Activated T-helper 2 cell treated with anti-CD3 and anti-CD28 coated beads, Interferon-gamma antibody, Interleukin-2, Interleukin-4, amounts not matched to agents 10 μg/mL and 5 μg/mL and 100 μg/mL, durations not matched to agents 14 hours and 24 hours and 36 hours (primary cell): Measurements from ENCODE around the gene ARHGAP32. TPM values are rescaled to one million over a fixed set of nuclear protein-coding genes. Genes with fewer than 3 reads are reported as not detected.

ENCODE experiments used
- DNase-seq: peaks from one replicate; pipeline ENCODE4 v3.0.0; 2021; ENCODE audit warnings: low spot score
- H3K27ac Mint-ChIP-seq: one replicate; pipeline ENCODE4 v1.8.0; 2021; ENCODE audit warnings: mixed read lengths
- H3K27me3 Mint-ChIP-seq: one replicate; pipeline ENCODE4 v1.8.0; 2021; ENCODE audit warnings: low read depth, mixed read lengths
- H3K36me3 Mint-ChIP-seq: one replicate; pipeline ENCODE4 v1.8.0; 2021; ENCODE audit warnings: low read depth, mixed read lengths
- H3K4me1 Mint-ChIP-seq: one replicate; pipeline ENCODE4 v1.8.0; 2021; ENCODE audit warnings: low read depth, mixed read lengths
- H3K4me3 Mint-ChIP-seq: one replicate; pipeline ENCODE4 v1.8.0; 2021; ENCODE audit warnings: low read depth, mild to moderate bottlenecking, moderate library complexity, mixed read lengths
- H3K9me3 Mint-ChIP-seq: one replicate; pipeline ENCODE4 v1.8.0; 2021; ENCODE audit warnings: mixed read lengths
- intact Hi-C: fragments of 100-400 bp; cut with micrococcal nuclease; formaldehyde crosslinking; loops from one replicate; pipeline ENCODE4 v1.15.1; 2023
- total RNA-seq: library from RNA; stranded (reverse); gene quantifications from 2 replicates; pipeline ENCODE4 v1.2.3, GENCODE V29; 2022

ARHGAP32 gene
- 4.6 and 6.1 TPM in 2 replicates for total RNA-seq

- Mint-ChIP-seq H3K36me3 (no peaks in the 10 kb centered on the region), H3K27me3 (no peaks in the 10 kb centered on the region), H3K4me1 (no peaks in the 10 kb centered on the region), H3K9me3 (no peaks in the 10 kb centered on the region), H3K27ac (no peak within 1 kb of the TSS), H3K4me3 (no peak within 1 kb of the TSS)
- intact Hi-C loops, result no loop called here
- no peak for DNase-seq
These were observed at the start of gene ARHGAP32 for GRCh38 chr11:129192150-129192549. ARHGAP32 (minus strand) TSS chr11:129192325; CDS start chr11:129192198, 127 bp downstream.

- Mint-ChIP-seq H3K9me3 (no peaks in the 10 kb centered on the region), H3K27me3 (no peaks in the 10 kb centered on the region), H3K36me3 (peaks cover 3% of the 10 kb centered on the region), H3K4me1 (peaks cover 15% of the 10 kb centered on the region), H3K27ac (no peak overlapping the region), H3K4me3 (no peak overlapping the region)
- no peak for DNase-seq
- intact Hi-C loops, result no loop called here
These were observed 47.1 kb upstream of the ARHGAP32 start for GRCh38 chr11:129239207-129239606.

GRCh38 chr11:129237880-129238638 lies 45.9 kb upstream of the ARHGAP32 start:
- Mint-ChIP-seq H3K4me3 (no peak overlapping the region), H3K27me3 (no peaks in the 10 kb centered on the region), H3K4me1 (peaks cover 12% of the 10 kb centered on the region), H3K27ac (no peak overlapping the region), H3K36me3 (peaks cover 3% of the 10 kb centered on the region), H3K9me3 (no peaks in the 10 kb centered on the region)
- intact Hi-C loops, result no loop called here
- DNase-seq, result no peak

GRCh38 chr11:129237456-129237855 lies 45.3 kb upstream of the ARHGAP32 start:
- H3K4me3 Mint-ChIP-seq, result no peak overlapping the region
- intact Hi-C loops, result no loop called here
- no peaks in the 10 kb centered on the region for H3K9me3 Mint-ChIP-seq
- H3K27me3 Mint-ChIP-seq, result no peaks in the 10 kb centered on the region
- peaks cover 12% of the 10 kb centered on the region for H3K4me1 Mint-ChIP-seq
- H3K27ac Mint-ChIP-seq, result no peak overlapping the region
- no peak for DNase-seq
- H3K36me3 Mint-ChIP-seq, result peaks cover 3% of the 10 kb centered on the region

GRCh38 chr11:129236850-129237249 lies 44.7 kb upstream of the ARHGAP32 start:
- Mint-ChIP-seq H3K9me3 (no peaks in the 10 kb centered on the region), H3K27ac (no peak overlapping the region), H3K4me1 (peaks cover 12% of the 10 kb centered on the region), H3K27me3 (no peaks in the 10 kb centered on the region), H3K4me3 (no peak overlapping the region), H3K36me3 (peaks cover 3% of the 10 kb centered on the region)
- intact Hi-C loops, result no loop called here
- no peak for DNase-seq

- intact Hi-C loops, result no loop called here
- no peak overlapping the region for H3K27ac Mint-ChIP-seq
- H3K36me3 Mint-ChIP-seq, result peaks cover 3% of the 10 kb centered on the region
These were observed 42.9 kb upstream of the ARHGAP32 start for GRCh38 chr11:129234978-129235377.

GRCh38 chr11:129230006-129230405 lies 37.9 kb upstream of the ARHGAP32 start:
- Mint-ChIP-seq H3K9me3 (peaks cover 24% of the 10 kb centered on the region), H3K4me1 (no peaks in the 10 kb centered on the region), H3K4me3 (no peak overlapping the region), H3K27ac (no peak overlapping the region), H3K36me3 (no peaks in the 10 kb centered on the region), H3K27me3 (peaks cover 3% of the 10 kb centered on the region)
- intact Hi-C loops, result loop anchor here (1.0 kb wide), 1 partner anchor 102 kb away; no protein-coding TSS in a partner anchor
- no peak for DNase-seq

More at GRCh38 chr11:129234978-129235377, 42.9 kb upstream of the ARHGAP32 start:
- Mint-ChIP-seq H3K4me3 (no peak overlapping the region), H3K9me3 (no peaks in the 10 kb centered on the region), H3K4me1 (peaks cover 12% of the 10 kb centered on the region), H3K27me3 (no peaks in the 10 kb centered on the region)
- DNase-seq, result no peak

- Mint-ChIP-seq H3K27ac (no peak overlapping the region), H3K4me1 (no peaks in the 10 kb centered on the region), H3K27me3 (peaks cover 5% of the 10 kb centered on the region), H3K9me3 (peaks cover 24% of the 10 kb centered on the region), H3K4me3 (no peak overlapping the region), H3K36me3 (no peaks in the 10 kb centered on the region)
- intact Hi-C loops, result no loop called here
- DNase-seq, result no peak
These were observed 34.2 kb upstream of the ARHGAP32 start for GRCh38 chr11:129226207-129226798.

- DNase-seq, result no peak
- Mint-ChIP-seq H3K36me3 (no peaks in the 10 kb centered on the region), H3K27me3 (peaks cover 5% of the 10 kb centered on the region), H3K27ac (no peak overlapping the region), H3K4me1 (no peaks in the 10 kb centered on the region), H3K9me3 (peaks cover 24% of the 10 kb centered on the region), H3K4me3 (no peak overlapping the region)
- intact Hi-C loops, result no loop called here
These were observed 33.1 kb upstream of the ARHGAP32 start for GRCh38 chr11:129225190-129225589.

- H3K27ac Mint-ChIP-seq, result no peak overlapping the region
- no peaks in the 10 kb centered on the region for H3K4me1 Mint-ChIP-seq
- intact Hi-C loops, result no loop called here
- H3K36me3 Mint-ChIP-seq, result no peaks in the 10 kb centered on the region
- peaks cover 11% of the 10 kb centered on the region for H3K27me3 Mint-ChIP-seq
- no peak overlapping the region for H3K4me3 Mint-ChIP-seq
- no peak for DNase-seq
- H3K9me3 Mint-ChIP-seq, result peaks cover 24% of the 10 kb centered on the region
These were observed 32.4 kb upstream of the ARHGAP32 start for GRCh38 chr11:129224538-129224937.

GRCh38 chr11:129223701-129224149 lies 31.6 kb upstream of the ARHGAP32 start:
- DNase-seq, result no peak
- H3K4me3 Mint-ChIP-seq, result no peak overlapping the region
- H3K27me3 Mint-ChIP-seq, result peaks cover 11% of the 10 kb centered on the region
- no peaks in the 10 kb centered on the region for H3K4me1 Mint-ChIP-seq
- no peak overlapping the region for H3K27ac Mint-ChIP-seq
- intact Hi-C loops, result no loop called here
- H3K36me3 Mint-ChIP-seq, result no peaks in the 10 kb centered on the region
- H3K9me3 Mint-ChIP-seq, result peaks cover 24% of the 10 kb centered on the region

GRCh38 chr11:129223260-129223659 lies 31.1 kb upstream of the ARHGAP32 start:
- Mint-ChIP-seq H3K4me1 (no peaks in the 10 kb centered on the region), H3K4me3 (no peak overlapping the region), H3K27ac (no peak overlapping the region), H3K27me3 (peaks cover 12% of the 10 kb centered on the region), H3K9me3 (peaks cover 24% of the 10 kb centered on the region), H3K36me3 (no peaks in the 10 kb centered on the region)
- intact Hi-C loops, result no loop called here
- DNase-seq, result no peak

GRCh38 chr11:129222158-129222557 lies 30.0 kb upstream of the ARHGAP32 start:
- H3K27ac Mint-ChIP-seq, result no peak overlapping the region
- intact Hi-C loops, result no loop called here
- peaks cover 12% of the 10 kb centered on the region for H3K27me3 Mint-ChIP-seq
- no peak for DNase-seq
- H3K9me3 Mint-ChIP-seq, result peaks cover 20% of the 10 kb centered on the region
- H3K36me3 Mint-ChIP-seq, result no peaks in the 10 kb centered on the region
- H3K4me1 Mint-ChIP-seq, result no peaks in the 10 kb centered on the region
- H3K4me3 Mint-ChIP-seq, result no peak overlapping the region
